HG02981 (cell line): ENCODE results near the gene MTHFD2L.
"Not testable (repeated sequence)": the region's sequence is repeated elsewhere in the genome, so short reads cannot be mapped to it uniquely, and the experiment has no call there.

ENCODE experiments used
- ATAC-seq: cut with Tn5 transposase; IDR thresholded peaks from one replicate; pipeline ENCODE4 v1.9.1; 2021; ENCODE audit warnings: mild to moderate bottlenecking, moderate library complexity; ENCODE audit not compliant: unreplicated experiment

MTHFD2L gene

GRCh38 chr4:74132188-74132587 is 25.7 kb upstream of the MTHFD2L start:
- ATAC-seq = not testable (repeated sequence)

GRCh38 chr4:74132944-74133343 is 25.0 kb upstream of the MTHFD2L start:
- ATAC-seq = no peak

- no peak for ATAC-seq
Measured at GRCh38 chr4:74133786-74134499, 24.0 kb upstream of the MTHFD2L start.

- ATAC-seq = no peak
Measured at GRCh38 chr4:74134500-74134852, 23.4 kb upstream of the MTHFD2L start.

- no peak for ATAC-seq
Measured at GRCh38 chr4:74146581-74147129, 11.3 kb upstream of the MTHFD2L start.

GRCh38 chr4:74148205-74148604 is 9.7 kb upstream of the MTHFD2L start:
- ATAC-seq = no peak

GRCh38 chr4:74152836-74153235 is 5.1 kb upstream of the MTHFD2L start:
- ATAC-seq = no peak

GRCh38 chr4:74156521-74156920 is 1.4 kb upstream of the MTHFD2L start:
- ATAC-seq = no peak

GRCh38 chr4:74157154-74157553 is 764 bp upstream of the MTHFD2L start:
- no peak for ATAC-seq

- ATAC-seq = no peak
Measured at GRCh38 chr4:74158466-74159142, 686 bp downstream of the MTHFD2L start.

- ATAC-seq = no peak
Measured at GRCh38 chr4:74159143-74159709, 1.3 kb downstream of the MTHFD2L start.

- ATAC-seq = no peak
Measured at GRCh38 chr4:74161666-74162450, 3.9 kb downstream of the MTHFD2L start.

- no peak for ATAC-seq
Measured at GRCh38 chr4:74166135-74166534, 8.2 kb downstream of the MTHFD2L start.

- no peak for ATAC-seq
Measured at GRCh38 chr4:74166818-74167217, 8.9 kb downstream of the MTHFD2L start.

- ATAC-seq = no peak
Measured at GRCh38 chr4:74167585-74167984, 9.7 kb downstream of the MTHFD2L start.

GRCh38 chr4:74168841-74169240 is 10.9 kb downstream of the MTHFD2L start:
- ATAC-seq = no peak

GRCh38 chr4:74173321-74173720 is 15.4 kb downstream of the MTHFD2L start:
- no peak for ATAC-seq

- no peak for ATAC-seq
Measured at GRCh38 chr4:74174421-74174820, 16.5 kb downstream of the MTHFD2L start.

GRCh38 chr4:74174941-74175340 is 17.0 kb downstream of the MTHFD2L start:
- no peak for ATAC-seq

- no peak for ATAC-seq
Measured at GRCh38 chr4:74175379-74175778, 17.5 kb downstream of the MTHFD2L start.

GRCh38 chr4:74178798-74179197 is 20.9 kb downstream of the MTHFD2L start:
- no peak for ATAC-seq
